Kidney (tissue), 14 donors: ENCODE measurements around the gene SMIM15. TPM values are rescaled to one million over a fixed set of nuclear protein-coding genes. Genes with fewer than 3 reads are reported as not detected.
"Not testable (repeated sequence)": the region's sequence is repeated elsewhere in the genome, so short reads cannot be mapped to it uniquely, and the experiment has no call there.

Source experiments
- DNase-seq, 5 donors: peaks; one replicate each; pipeline ENCODE4 v3.0.0-alpha.2; 2013 to 2020
- FAIRE-seq: peaks from 2 replicates; lab custom pipeline; 2012; peaks lifted over from hg19 to GRCh38; lab: Jason Lieb, UNC
- H3K27ac ChIP-seq, 2 donors: one replicate each; pipeline ENCODE4 v1.7.0; 2013; ENCODE audit warnings: low read depth in 2 of 2, low read length in 2 of 2, inconsistent platforms in 1 of 2
- H3K27me3 ChIP-seq: one replicate; pipeline ENCODE4 v1.7.1; 2013; ENCODE audit warnings: low read length, inconsistent platforms; ENCODE audit not compliant: control insufficient read depth, insufficient read depth
- H3K36me3 ChIP-seq, 3 donors: one replicate each; pipeline versions ENCODE4 v1.7.0 to v1.7.1; 2013; ENCODE audit warnings: low read length in 3 of 3, control low read depth in 1 of 3, inconsistent platforms in 1 of 3; ENCODE audit not compliant: insufficient read depth in 3 of 3, control insufficient read depth in 2 of 3
- H3K4me1 ChIP-seq, 3 donors: one replicate each; pipeline versions ENCODE4 v1.7.0 to v1.7.1; 2013; ENCODE audit warnings: low read length in 3 of 3, inconsistent platforms in 1 of 3, low read depth in 1 of 3; ENCODE audit not compliant: control insufficient read depth in 2 of 3, insufficient read depth in 2 of 3
- H3K4me3 ChIP-seq, 3 donors: one replicate each; pipeline versions ENCODE4 v1.7.0 to v1.8.1; 2013; ENCODE audit warnings: low read length in 3 of 3, control low read depth in 1 of 3, inconsistent platforms in 1 of 3
- H3K9ac ChIP-seq, 3 donors: one replicate each; pipeline versions ENCODE4 v1.7.0 to v1.7.1; 2013; ENCODE audit warnings: low read length in 3 of 3, control low read depth in 1 of 3, inconsistent platforms in 1 of 3
- H3K9me3 ChIP-seq, 3 donors: one replicate each; pipeline versions ENCODE4 v1.7.0 to v1.7.1; 2013; ENCODE audit warnings: low read length in 3 of 3, control low read depth in 1 of 3, inconsistent platforms in 1 of 3; ENCODE audit not compliant: control insufficient read depth in 2 of 3, insufficient read depth in 1 of 3
- intact Hi-C: fragments of 100-400 bp; cut with DNase I; formaldehyde crosslinking; loops from one replicate; pipeline ENCODE4 v1.11.1; 2022
- polyA plus RNA-seq: library from polyadenylated mRNA; stranded (reverse); fragments of 350-450 nt; fragmentation: Illumina TruSeq; extraction: RNeasy Lipid Tissue Mini Kit (QIAGEN cat#74804); gene quantifications from one replicate; pipeline ENCODE4 v1.2.3, GENCODE V29; 2014; ENCODE audit warnings: low read depth, low replicate concordance; ENCODE audit not compliant: insufficient read depth
- total RNA-seq: library from RNA; stranded (reverse); fragmentation: NEBNext Ultra II Directional; extraction: Animal tissue kit (Norgen Biotek cat#: 25700); gene quantifications from one replicate; pipeline ENCODE4 v1.2.1, GENCODE V29; 2021
- TF ChIP-seq, protein P1 (sequence below): IDR thresholded peaks from 3 replicates; pipeline ENCODE4 v1.5.1; 2012; ENCODE audit warnings: mild to moderate bottlenecking, moderate library complexity, borderline replicate concordance; ENCODE audit not compliant: insufficient read depth; ENCODE audit errors: extremely low read depth
- donor health status: control.
- donor health status: control.
- donor health status: control.
- donor health status: control.
- donor health status: control.
- donor health status: DM: yes; HTN: yes; CAD: no.
- donor health status: Normal renal cell carcinoma (clear cell type).

The SMIM15 gene
- total and polyA plus RNA-seq, 2 donors from 2014 or later = 32.0 to 68.1 TPM

DNA sequence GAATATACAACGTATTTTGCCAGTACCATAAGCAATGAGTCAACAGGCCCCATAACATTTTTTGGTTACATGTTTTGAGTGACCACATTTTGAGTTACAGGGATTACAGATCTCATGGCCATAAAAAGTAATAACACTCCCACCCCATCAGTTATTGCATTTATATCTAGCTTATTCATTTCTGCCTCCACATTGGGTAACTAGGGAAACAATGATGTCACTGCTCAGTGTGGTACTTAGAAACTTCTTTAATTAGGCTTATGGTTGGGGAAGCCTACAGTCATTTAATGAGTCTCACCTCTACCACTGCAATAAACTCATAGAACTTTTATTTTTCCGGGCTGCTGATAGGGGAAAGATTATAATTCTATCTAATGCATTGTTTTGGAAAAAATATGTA, 39.9 kb upstream of the SMIM15 start:
- FAIRE-seq (no peak), DNase-seq (no peak)
- TF ChIP-seq, protein P1, sequence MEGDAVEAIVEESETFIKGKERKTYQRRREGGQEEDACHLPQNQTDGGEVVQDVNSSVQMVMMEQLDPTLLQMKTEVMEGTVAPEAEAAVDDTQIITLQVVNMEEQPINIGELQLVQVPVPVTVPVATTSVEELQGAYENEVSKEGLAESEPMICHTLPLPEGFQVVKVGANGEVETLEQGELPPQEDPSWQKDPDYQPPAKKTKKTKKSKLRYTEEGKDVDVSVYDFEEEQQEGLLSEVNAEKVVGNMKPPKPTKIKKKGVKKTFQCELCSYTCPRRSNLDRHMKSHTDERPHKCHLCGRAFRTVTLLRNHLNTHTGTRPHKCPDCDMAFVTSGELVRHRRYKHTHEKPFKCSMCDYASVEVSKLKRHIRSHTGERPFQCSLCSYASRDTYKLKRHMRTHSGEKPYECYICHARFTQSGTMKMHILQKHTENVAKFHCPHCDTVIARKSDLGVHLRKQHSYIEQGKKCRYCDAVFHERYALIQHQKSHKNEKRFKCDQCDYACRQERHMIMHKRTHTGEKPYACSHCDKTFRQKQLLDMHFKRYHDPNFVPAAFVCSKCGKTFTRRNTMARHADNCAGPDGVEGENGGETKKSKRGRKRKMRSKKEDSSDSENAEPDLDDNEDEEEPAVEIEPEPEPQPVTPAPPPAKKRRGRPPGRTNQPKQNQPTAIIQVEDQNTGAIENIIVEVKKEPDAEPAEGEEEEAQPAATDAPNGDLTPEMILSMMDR = no peak
- H3K36me3 ChIP-seq = no peaks in the 10 kb centered on the region
- no peak overlapping the region for H3K4me3 ChIP-seq
- no peaks in the 10 kb centered on the region for H3K4me1 ChIP-seq
- peaks cover 0 to 3% (median 0%) of the 10 kb centered on the region in 3 donors for H3K9me3 ChIP-seq
- H3K9ac ChIP-seq = no peak overlapping the region
- H3K27ac ChIP-seq = no peak overlapping the region
- intact Hi-C loops = no loop called here
- H3K27me3 ChIP-seq = no peaks in the 10 kb centered on the region

DNA sequence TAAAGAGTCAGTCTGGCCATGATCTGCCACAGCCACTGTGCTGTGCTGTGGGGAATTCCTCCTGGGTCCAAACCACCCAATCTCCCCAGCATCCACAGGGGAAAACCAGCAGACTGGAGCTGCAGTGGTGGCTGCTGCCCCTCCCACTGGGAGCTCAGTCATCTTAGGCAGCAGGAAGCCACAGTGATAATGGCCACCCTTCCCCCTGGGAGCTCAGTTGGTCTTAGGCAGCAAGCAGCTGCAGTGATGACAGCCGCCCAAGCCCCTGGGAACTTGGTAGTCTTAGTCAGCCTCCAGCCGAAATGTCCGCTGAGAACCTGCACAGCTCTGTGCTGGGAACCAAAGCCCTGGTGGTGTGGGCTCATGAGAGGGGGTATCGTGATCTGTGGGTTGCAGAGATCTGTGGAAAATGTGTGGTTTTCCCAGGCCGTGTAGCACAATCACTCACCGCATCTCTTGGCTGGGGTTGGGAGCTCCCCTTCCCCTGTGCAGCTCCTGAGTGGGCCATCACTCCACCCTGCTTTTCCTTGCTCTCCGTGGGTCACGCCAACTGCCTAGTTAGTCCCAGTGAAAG, 38.4 kb upstream of the SMIM15 start:
- TF ChIP-seq, protein P1 = no peak
- no peaks in the 10 kb centered on the region for H3K4me1 ChIP-seq
- no peak overlapping the region for H3K9ac ChIP-seq
- no peak for FAIRE-seq
- peaks cover 0 to 3% (median 0%) of the 10 kb centered on the region in 3 donors for H3K9me3 ChIP-seq
- H3K36me3 ChIP-seq = no peaks in the 10 kb centered on the region
- no peak overlapping the region for H3K4me3 ChIP-seq
- no peak overlapping the region for H3K27ac ChIP-seq
- peak in 1 of 5 donors; percentile 39 for DNase-seq
- intact Hi-C loops = no loop called here
- H3K27me3 ChIP-seq = no peaks in the 10 kb centered on the region

GRCh38 chr5:61198606-61199005, 36.3 kb upstream of the SMIM15 start:
- no peak for DNase-seq

GRCh38 chr5:61187826-61188225, 25.6 kb upstream of the SMIM15 start:
- H3K27me3 ChIP-seq, H3K4me1 ChIP-seq, H3K27ac ChIP-seq, H3K36me3 ChIP-seq, intact Hi-C loops, FAIRE-seq, H3K4me3 ChIP-seq, H3K9me3 ChIP-seq, DNase-seq, H3K9ac ChIP-seq: not testable (repeated sequence)

More at GRCh38 chr5:61198606-61199005, 36.3 kb upstream of the SMIM15 start:
- TF ChIP-seq, protein P1 = no peak
- no peak for FAIRE-seq
- Histone ChIP-seq H3K9ac (no peak overlapping the region), H3K27ac (no peak overlapping the region), H3K27me3 (no peaks in the 10 kb centered on the region), H3K36me3 (no peaks in the 10 kb centered on the region), H3K4me3 (no peak overlapping the region), H3K9me3 (no peaks in the 10 kb centered on the region), H3K4me1 (no peaks in the 10 kb centered on the region)
- intact Hi-C loops = no loop called here

- H3K36me3 ChIP-seq, H3K27ac ChIP-seq, H3K4me3 ChIP-seq, H3K27me3 ChIP-seq, H3K9me3 ChIP-seq, intact Hi-C loops, FAIRE-seq, H3K4me1 ChIP-seq, DNase-seq, H3K9ac ChIP-seq: not testable (repeated sequence)
Measured at GRCh38 chr5:61187352-61187751, 25.1 kb upstream of the SMIM15 start.
